HG02763 (cell line): ENCODE data around the gene GNAS-AS1.
"Not testable (repeated sequence)": the region's sequence is repeated elsewhere in the genome, so short reads cannot be mapped to it uniquely, and the experiment has no call there.

Experiments
- ATAC-seq: cut with Tn5 transposase; IDR thresholded peaks from one replicate; pipeline ENCODE4 v1.9.1; 2021; ENCODE audit warnings: mild to moderate bottlenecking, moderate library complexity; ENCODE audit not compliant: unreplicated experiment

GNAS-AS1 gene

GRCh38 chr20:58838174-58838573, 12.5 kb downstream of the GNAS-AS1 start:
- ATAC-seq, result no peak

- no peak for ATAC-seq
Observed at GRCh38 chr20:58837717-58838116, 13.0 kb downstream of the GNAS-AS1 start.

GRCh38 chr20:58836616-58837204, 14.0 kb downstream of the GNAS-AS1 start:
- ATAC-seq, result no peak

DNA sequence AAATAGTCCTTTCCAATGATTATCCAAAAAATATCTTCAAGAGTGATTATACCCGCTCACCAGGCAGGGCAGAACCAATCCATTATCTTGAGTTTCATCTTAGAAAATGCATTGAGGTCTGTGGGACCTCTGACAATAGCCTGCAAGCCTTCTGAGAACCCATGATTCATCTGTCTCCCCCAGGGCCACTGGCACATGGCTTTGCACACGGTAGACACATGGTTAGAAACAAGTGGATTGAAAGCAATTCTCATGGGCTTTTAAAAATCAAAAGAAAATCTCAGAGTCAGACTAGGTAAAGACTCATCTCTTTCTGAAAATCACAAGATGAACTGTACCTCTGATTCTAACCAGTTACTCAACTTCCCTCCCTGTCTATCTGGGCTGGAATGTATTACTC, 15.5 kb downstream of the GNAS-AS1 start:
- ATAC-seq, result no peak

- ATAC-seq, result no peak
Observed at GRCh38 chr20:58833921-58834320, 16.8 kb downstream of the GNAS-AS1 start.

DNA sequence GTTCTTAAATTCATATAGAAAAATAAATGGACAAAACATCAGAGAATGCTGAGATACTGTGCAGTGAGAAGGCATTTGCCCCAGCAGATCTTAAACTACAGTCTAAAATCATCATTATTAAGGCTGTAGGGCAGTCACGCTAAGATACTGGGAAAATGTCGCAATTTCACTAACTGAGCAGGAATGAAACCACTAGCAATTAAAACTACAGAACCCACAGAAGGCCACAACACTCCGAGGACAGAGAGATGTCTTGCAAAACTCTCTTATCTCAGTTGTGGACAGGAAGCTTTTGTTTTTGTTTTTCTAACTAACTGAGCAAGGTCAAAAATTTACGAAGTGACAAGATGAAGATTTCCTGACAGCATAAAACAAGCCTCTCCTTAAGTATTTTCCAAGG, 18.2 kb downstream of the GNAS-AS1 start:
- no peak for ATAC-seq

DNA sequence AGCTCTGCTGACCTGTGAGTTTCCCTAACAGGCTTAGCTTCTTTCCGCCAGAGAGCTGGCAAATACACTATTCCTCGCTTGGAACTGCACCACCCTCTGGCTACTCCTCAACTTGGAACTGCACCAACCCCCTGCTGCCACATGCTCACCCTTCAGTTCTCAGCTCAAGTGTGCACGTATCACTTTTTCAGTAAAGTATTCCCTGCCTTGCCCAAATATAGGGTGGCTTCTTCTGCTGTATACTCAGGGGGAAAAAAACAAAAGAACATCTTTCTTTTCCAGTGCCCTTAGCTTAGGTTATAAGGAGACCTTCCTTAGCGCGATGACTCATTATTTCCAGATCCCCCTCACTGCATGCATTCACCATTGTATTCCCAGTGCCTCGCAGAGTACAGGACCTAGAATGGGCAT, 21.2 kb downstream of the GNAS-AS1 start:
- no peak for ATAC-seq

DNA sequence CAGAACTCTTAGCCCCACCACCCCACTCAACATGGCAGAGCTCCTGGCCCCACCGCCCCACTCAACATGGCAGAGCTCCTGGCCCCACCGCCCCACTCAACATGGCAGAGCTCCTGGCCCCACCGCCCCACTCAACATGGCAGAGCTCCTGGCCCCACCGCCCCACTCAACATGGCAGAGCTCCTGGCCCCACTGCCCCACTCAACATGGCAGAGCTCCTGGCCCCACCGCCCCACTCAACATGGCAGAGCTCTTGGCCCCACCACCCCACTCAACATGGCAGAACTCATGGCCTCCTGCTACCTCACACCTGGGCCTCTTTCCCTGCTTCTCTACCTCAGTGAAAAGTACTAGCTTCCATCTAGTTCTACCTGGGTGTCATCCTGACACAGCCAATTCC, 21.9 kb downstream of the GNAS-AS1 start:
- not testable (repeated sequence) for ATAC-seq

- ATAC-seq, result no peak
Observed at GRCh38 chr20:58828136-58828535, 22.6 kb downstream of the GNAS-AS1 start.

GRCh38 chr20:58826271-58826670, 24.4 kb downstream of the GNAS-AS1 start:
- ATAC-seq, result no peak

GRCh38 chr20:58825450-58825849, 25.3 kb downstream of the GNAS-AS1 start:
- ATAC-seq, result no peak

DNA sequence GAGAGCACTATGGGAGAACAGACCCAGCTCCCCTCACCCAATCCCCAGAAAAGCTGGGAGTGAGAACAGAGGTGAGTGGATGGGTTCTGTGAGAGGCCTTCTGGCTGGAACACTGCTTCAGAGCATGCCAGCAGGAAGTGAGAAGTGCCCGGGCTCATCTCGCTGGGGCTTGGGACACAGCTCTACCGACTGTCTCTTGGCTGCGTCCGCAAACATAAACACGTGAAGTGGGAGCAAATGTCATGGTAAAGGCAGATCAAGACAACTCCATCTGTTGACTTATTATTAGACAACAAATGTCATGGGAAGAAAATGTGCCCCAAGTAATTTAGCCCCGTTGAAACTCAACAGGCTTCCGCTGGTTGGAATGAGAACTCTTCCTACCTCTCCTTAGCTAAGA, 25.9 kb downstream of the GNAS-AS1 start:
- no peak for ATAC-seq

DNA sequence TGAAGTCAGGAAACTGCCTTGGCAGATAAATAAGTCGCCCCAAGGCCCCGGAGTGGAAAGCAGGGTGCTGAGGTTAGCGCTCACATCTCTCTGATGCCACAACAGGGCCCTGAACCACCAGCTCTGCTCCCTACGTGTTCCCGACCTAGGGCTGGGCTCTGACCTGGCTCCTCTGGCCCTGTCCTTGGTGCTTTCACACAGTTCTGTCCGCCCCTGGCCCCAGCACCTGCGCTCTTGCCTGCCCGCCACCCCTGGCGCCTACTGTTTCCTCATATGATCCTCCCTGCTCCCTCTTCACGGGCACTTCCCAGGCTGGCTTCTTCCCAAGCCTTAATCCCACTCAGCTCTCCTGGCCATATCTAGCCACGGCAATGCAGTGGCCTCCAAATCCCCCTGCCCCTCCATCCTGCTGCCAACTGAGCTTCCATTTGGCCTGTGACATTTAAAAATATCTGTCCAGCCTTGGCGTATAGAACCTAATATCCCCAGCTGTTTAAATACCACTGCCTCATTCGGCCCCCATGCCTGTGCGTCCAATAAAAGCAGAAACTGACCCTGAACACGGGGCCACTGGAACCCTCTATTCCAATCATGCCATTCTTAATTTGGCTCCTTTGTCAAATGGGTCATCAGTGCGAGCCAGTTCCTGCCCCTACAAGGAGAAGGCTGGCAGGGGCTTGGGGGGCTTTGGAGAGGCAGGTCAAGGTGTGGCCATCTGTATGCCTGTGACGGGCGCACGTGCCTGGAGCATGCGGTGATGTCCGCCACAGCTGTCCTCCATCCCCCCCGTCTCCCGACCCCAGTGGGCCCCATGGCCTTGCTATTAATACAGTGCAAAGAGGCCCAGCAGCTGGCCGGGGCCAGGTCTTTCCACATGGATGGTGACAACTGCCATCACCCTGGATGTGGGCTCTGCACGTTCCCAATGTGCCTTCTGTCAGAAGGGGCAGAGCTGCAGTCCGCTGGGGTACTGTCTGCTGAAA, 27.7 kb downstream of the GNAS-AS1 start:
- ATAC-seq, result no peak

DNA sequence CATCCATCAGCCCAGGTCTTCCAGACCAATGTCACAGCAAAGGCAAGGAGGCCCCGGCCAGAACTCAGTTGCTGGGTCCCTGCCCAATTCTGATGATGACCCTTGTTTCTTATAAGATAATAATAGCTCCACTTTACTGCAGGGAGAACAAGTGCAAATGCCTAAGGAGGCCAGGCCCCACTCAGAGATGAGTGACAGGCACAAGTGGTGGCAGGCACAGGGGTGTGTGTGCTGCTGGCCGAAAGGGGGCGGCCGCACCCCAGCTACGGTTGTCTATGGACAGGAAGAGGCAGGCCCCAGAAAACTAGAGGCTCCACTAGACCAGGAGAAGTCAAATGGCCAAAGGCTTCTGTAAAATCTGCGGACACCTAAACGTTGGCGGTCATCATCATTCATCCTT, 28.6 kb downstream of the GNAS-AS1 start:
- ATAC-seq, result no peak

DNA sequence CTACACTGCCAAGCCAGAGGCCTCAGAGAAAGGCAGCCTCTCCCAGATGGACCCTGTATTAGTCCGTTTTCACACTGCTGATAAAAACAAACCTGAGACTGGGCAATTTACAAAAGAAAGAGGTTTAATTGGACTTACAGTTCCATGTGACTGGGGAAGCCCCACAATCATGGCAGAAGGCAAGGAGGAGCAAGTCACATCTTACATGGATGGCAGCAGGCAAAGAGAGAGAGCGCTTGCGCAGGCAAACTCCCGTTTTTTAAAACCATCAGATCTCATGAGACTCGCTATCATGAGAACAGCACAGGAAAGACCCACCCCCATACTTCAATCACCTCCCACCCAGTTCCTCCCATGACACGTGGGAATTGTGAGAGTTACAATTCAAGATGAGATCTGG, 30.2 kb downstream of the GNAS-AS1 start:
- not testable (repeated sequence) for ATAC-seq

- no peak for ATAC-seq
Observed at GRCh38 chr20:58819921-58820320, 30.8 kb downstream of the GNAS-AS1 start.

GRCh38 chr20:58818586-58819285, 32.0 kb downstream of the GNAS-AS1 start:
- ATAC-seq, result no peak

GRCh38 chr20:58817748-58818147, 33.0 kb downstream of the GNAS-AS1 start:
- no peak for ATAC-seq

- ATAC-seq, result no peak
Observed at GRCh38 chr20:58816957-58817651, 33.6 kb downstream of the GNAS-AS1 start.

DNA sequence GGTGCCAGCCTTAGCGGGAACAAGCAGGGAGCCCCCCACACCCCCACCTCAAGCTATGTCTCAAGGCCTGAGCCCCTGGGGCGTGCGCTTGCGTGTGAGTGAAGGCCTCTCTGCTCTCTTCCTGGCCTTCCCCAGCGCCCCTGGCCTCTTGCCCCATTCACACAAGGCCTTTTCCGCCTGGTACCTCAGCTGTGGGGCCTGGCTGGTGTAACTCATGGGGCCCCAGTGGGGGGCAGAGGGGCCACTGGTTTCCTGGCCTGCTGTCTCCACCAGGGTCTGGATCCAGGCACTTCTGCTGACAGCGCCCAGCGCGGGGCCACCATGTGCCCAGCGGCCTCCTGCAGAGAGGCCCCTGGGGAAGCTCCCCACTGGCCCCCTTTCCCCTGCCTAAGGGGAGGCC, 34.7 kb downstream of the GNAS-AS1 start:
- no peak for ATAC-seq

DNA sequence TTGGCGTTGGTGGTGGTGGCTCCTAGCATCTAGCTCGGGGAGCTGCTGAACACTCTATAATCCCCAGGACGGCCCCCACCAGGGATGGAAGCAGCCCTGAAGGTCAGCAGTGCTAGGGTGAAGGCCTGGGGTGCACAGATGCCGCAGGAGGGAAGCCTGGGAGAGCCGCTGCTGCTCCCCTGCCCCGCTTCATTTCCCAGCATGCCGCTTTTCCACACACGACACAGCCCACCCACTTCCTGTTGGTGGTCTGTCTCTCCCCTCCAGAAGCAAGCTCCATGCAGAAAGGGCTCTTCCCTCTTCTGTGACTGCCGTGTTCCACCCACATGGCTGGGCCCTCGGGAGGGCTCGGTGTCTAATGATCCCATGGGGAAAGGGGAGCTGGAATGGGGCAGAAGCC, 35.3 kb downstream of the GNAS-AS1 start:
- no peak for ATAC-seq
